ENCODE measurements around the gene USP28. TPM values are rescaled to one million over a fixed set of nuclear protein-coding genes. Genes with fewer than 3 reads are reported as not detected.
"Not testable (repeated sequence)": the region's sequence is repeated elsewhere in the genome, so short reads cannot be mapped to it uniquely, and the experiment has no call there.

USP28 gene
- total RNA-seq, 1 donor from 2014 or later: 28.9 TPM

GRCh38 chr11:113764527-113765219 lies 110.7 kb downstream of the USP28 start:
- Histone ChIP-seq H3K27ac (no peak overlapping the region), H3K9me3 (no peaks in the 10 kb centered on the region), H3K36me3 (peaks cover 32% of the 10 kb centered on the region), H3K4me3 (no peak overlapping the region), H3K4me1 (no peaks in the 10 kb centered on the region), H3K27me3 (no peaks in the 10 kb centered on the region)
- intact Hi-C loops (cut with DNase I): no loop called here
- ATAC-seq: no peak
- TF ChIP-seq, protein P1, sequence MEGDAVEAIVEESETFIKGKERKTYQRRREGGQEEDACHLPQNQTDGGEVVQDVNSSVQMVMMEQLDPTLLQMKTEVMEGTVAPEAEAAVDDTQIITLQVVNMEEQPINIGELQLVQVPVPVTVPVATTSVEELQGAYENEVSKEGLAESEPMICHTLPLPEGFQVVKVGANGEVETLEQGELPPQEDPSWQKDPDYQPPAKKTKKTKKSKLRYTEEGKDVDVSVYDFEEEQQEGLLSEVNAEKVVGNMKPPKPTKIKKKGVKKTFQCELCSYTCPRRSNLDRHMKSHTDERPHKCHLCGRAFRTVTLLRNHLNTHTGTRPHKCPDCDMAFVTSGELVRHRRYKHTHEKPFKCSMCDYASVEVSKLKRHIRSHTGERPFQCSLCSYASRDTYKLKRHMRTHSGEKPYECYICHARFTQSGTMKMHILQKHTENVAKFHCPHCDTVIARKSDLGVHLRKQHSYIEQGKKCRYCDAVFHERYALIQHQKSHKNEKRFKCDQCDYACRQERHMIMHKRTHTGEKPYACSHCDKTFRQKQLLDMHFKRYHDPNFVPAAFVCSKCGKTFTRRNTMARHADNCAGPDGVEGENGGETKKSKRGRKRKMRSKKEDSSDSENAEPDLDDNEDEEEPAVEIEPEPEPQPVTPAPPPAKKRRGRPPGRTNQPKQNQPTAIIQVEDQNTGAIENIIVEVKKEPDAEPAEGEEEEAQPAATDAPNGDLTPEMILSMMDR (IDR thresholded peaks at IDR 0.05): no peak
- no peak for DNase-seq

- H3K4me3 ChIP-seq; H3K27me3 ChIP-seq; H3K9me3 ChIP-seq; DNase-seq; ATAC-seq; intact Hi-C loops (cut with DNase I); H3K27ac ChIP-seq; H3K4me1 ChIP-seq: not testable (repeated sequence)
- peaks cover 37% of the 10 kb centered on the region for H3K36me3 ChIP-seq
Observed at GRCh38 chr11:113763040-113763439, 112.3 kb downstream of the USP28 start.

DNA sequence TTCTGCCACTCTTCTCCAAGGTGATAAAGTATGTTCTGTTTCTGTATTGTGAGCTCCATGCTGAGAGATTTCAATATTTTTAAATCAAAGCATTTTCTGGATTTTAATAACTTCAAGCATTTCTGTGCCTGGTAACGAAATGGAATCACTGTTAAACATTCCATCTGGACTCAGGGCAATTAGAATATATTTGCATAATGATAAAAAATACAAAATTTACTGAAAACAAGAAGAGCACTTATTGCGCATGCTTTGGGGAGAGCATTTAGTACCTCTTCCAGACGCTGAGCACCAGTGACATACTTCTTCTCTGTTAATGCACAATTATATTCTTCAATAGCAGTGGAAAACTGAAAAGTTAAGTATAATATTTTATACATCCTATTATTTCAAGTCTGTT lies 115.1 kb downstream of the USP28 start:
- TF ChIP-seq, protein P1 (IDR thresholded peaks at IDR 0.05): no peak
- no peak overlapping the region for H3K4me3 ChIP-seq
- peaks cover 53% of the 10 kb centered on the region for H3K36me3 ChIP-seq
- DNase-seq (no peak), ATAC-seq (no peak)
- H3K4me1 ChIP-seq: no peaks in the 10 kb centered on the region
- intact Hi-C loops (cut with DNase I): no loop called here
- no peaks in the 10 kb centered on the region for H3K9me3 ChIP-seq
- no peaks in the 10 kb centered on the region for H3K27me3 ChIP-seq
- no peak overlapping the region for H3K27ac ChIP-seq

- no peak for ATAC-seq
- TF ChIP-seq, protein P1 (IDR thresholded peaks at IDR 0.05): no peak
- Histone ChIP-seq H3K27ac (no peak overlapping the region), H3K9me3 (no peaks in the 10 kb centered on the region), H3K27me3 (no peaks in the 10 kb centered on the region), H3K4me1 (no peaks in the 10 kb centered on the region), H3K4me3 (no peak overlapping the region), H3K36me3 (peaks cover 69% of the 10 kb centered on the region)
- intact Hi-C loops (cut with DNase I): no loop called here
- no peak for DNase-seq
Observed at GRCh38 chr11:113752932-113753331, 122.4 kb downstream of the USP28 start.

Other genes with a start within 250 kb of the USP28 start
- gene TMPRSS5, start 169.3 kb downstream of the USP28 start, total RNA-seq: 0.69 TPM
- 11.5 TPM for gene ZW10, start 101.9 kb downstream of the USP28 start, total RNA-seq
- gene CLDN25, start 95.8 kb downstream of the USP28 start, total RNA-seq: not detected
- gene HTR3B, start 29.2 kb upstream of the USP28 start, total RNA-seq: not detected
- gene HTR3A, start 99.5 kb upstream of the USP28 start, total RNA-seq: not detected
- 221 TPM for gene ZBTB16, start 184.1 kb upstream of the USP28 start, total RNA-seq